ENCODE data around the gene BCL2L11.

Gene BCL2L11

GRCh38 chr2:111191877-111192276 lies 71.2 kb downstream of the BCL2L11 start:
- DNase-seq (ENCODE audit: low spot score) = no peak

GRCh38 chr2:111192776-111193368 lies 72.2 kb downstream of the BCL2L11 start:
- DNase-seq (ENCODE audit: low spot score) = no peak

- peak; percentile 82 for DNase-seq (ENCODE audit: low spot score)
These were observed 74.3 kb downstream of the BCL2L11 start for GRCh38 chr2:111194835-111195621.

DNA sequence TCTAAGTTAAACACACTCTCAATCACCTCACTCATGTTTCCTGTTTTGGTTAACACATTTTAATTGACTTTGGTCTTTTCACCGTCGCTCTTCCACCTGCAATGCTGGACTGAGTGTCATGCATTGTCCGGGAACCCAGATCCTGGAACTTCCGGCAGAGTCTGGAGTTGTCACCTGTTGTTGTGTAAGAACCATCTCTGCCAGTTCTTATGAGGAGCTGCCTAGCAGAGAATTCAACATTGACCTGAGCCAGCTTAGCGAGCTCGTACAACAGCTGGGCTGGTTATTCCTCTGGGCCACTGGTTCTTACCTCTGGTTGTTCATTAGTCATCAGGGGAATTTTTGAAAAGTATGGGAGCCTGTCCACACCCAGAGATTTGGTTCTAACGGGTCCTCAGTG lies 75.7 kb downstream of the BCL2L11 start:
- DNase-seq (ENCODE audit: low spot score) = no peak

DNA sequence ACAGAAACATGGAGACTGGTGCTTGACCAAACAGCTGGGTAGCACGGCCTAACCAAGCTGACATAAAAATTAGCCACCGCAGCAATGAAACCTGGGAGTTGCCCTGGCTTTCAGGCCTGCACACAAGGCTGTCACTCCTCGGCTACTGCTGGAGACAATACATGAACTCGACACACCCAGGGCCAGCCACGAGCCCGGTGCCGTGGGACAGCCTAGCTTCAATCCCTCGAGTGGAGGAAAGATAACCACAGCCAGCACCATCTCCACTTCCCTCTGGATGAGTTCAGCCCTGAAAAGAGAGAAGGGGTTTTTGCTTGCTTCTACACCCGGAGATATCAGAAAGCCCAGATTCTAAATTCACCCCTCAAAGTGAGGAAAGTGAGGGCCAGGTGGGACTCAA lies 78.0 kb downstream of the BCL2L11 start:
- no peak for DNase-seq (ENCODE audit: low spot score)

- no peak for DNase-seq (ENCODE audit: low spot score)
These were observed 79.1 kb downstream of the BCL2L11 start for GRCh38 chr2:111199840-111200239.

DNA sequence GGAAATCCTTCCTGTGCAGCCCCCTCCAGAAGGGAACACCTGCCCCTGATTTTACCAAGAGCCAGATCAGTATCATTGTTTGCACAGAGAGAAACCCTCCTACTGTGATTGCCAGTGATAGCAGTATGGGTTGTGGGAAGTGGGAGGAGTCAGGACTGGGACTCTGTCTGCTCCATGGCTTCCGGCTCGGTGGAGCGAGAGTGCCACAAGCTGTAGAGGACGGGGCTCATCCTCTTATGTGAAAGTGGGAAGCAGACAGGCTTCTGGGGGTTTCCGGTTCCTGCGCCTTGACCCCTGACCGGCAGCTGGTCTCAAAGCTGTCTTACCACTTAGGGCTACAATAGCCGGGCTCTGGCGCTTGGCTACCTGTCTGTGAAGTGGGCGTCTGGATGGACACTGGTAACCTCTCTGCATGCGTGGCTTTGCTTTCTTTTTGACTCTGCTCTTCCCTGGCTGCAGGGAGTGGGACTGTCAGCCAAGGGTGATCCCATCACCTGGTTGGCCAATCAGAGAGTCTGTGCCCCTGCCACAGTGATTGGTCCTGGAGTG lies 79.7 kb downstream of the BCL2L11 start:
- DNase-seq (ENCODE audit: low spot score) = no peak

- no peak for DNase-seq (ENCODE audit: low spot score)
These were observed 80.5 kb downstream of the BCL2L11 start for GRCh38 chr2:111201214-111201613.

- DNase-seq (ENCODE audit: low spot score) = no peak
These were observed 81.7 kb downstream of the BCL2L11 start for GRCh38 chr2:111202266-111203040.

DNA sequence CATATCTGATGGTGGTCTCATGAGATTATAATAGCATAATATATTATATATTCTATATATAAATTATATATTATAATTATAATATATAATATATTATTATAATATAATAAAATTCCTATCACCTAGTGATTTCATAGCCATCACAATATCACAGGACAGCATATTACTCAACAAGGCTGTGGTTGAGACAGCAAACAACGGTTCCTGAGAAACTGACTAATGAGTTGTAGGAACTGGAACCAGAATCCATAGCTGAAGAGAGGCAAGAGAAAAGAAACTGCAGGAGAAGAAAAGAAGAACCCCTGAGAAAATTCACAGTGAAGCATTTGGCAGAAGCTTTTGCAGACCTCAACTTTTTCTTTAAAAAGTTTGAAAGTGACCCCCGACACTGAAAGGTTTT lies 84.0 kb downstream of the BCL2L11 start:
- no peak for DNase-seq (ENCODE audit: low spot score)

DNA sequence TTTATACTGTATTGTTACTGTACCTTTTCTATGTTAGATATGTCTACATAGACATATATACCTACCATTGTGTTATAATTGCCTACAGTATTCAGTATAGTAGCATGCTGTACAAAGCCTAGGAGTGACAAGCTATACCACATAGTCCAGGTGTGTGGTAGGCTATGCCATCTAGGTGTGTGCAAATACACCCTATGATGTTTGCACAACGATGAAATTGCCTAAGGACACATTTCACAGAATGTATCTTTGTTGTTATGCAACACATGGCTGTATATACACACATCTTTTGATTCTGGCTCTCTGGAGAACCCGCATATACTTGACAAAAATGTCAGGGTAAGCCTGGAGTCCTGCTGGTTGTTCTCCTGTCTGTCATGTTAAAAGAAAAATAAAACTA lies 85.1 kb downstream of the BCL2L11 start:
- no peak for DNase-seq (ENCODE audit: low spot score)

GRCh38 chr2:111207851-111208250 lies 87.1 kb downstream of the BCL2L11 start:
- DNase-seq (ENCODE audit: low spot score) = no peak

DNA sequence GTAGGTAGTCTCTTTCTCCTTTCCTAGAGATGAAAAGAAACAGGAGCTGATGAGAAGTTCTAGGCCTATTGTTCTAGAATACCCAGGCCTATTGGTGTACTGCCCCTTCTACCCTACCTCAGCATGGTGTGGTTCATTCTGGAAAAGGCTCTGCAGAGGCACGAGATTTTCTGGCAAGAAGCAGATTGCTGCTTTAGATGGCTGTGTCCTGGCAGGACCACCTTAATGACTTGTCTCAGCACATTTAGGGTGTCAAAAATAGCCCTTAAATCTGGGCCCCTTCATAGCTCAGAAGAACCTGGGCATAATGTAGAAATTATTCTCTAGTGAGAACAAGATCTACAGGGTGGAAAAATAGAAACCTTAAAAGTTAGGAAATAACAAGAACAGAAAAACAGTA lies 87.9 kb downstream of the BCL2L11 start:
- DNase-seq (ENCODE audit: low spot score) = no peak

DNA sequence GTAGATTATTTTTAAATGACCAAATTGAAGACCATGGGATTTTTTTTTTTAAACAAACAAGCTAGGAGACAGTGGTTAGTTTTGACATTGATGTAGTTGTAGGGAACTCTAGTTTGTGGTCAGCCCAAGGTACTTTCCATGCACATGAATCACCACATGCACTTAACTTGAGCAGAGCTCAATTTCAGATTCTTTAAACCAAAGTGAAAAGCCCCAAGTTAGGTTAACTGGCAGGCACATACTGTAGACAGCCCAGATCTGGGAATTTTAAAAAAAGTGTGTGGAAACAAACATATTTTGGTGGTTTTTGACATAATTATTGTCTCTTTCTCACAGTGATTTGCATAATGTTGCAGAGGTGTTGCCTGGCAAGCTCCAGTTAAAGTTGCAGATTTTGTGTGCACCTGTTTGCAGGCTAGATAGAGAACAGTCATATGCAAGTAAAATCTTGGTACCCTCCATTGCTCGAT lies 88.4 kb downstream of the BCL2L11 start:
- DNase-seq (ENCODE audit: low spot score) = peak; percentile 40

DNA sequence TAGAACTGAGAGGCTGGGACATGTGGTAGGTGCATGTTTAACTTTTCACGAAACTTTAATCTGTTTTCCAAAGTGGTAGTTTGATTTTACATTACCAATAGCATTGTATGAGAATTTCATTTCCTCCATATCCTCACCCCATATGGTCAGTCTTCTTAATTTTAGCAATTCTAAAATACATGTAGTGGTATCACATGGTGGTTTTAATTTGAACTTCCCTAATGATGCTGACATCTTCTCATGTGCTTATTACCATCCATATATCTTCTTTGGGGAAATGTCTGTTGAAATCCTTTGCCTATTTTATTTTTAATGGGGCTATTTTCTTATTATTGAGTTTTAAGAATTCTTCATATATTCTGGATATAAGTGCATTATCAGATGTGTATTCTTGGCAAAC lies 89.3 kb downstream of the BCL2L11 start:
- DNase-seq (ENCODE audit: low spot score) = no peak

GRCh38 chr2:111213877-111214276 lies 93.2 kb downstream of the BCL2L11 start:
- DNase-seq (ENCODE audit: low spot score) = no peak

DNA sequence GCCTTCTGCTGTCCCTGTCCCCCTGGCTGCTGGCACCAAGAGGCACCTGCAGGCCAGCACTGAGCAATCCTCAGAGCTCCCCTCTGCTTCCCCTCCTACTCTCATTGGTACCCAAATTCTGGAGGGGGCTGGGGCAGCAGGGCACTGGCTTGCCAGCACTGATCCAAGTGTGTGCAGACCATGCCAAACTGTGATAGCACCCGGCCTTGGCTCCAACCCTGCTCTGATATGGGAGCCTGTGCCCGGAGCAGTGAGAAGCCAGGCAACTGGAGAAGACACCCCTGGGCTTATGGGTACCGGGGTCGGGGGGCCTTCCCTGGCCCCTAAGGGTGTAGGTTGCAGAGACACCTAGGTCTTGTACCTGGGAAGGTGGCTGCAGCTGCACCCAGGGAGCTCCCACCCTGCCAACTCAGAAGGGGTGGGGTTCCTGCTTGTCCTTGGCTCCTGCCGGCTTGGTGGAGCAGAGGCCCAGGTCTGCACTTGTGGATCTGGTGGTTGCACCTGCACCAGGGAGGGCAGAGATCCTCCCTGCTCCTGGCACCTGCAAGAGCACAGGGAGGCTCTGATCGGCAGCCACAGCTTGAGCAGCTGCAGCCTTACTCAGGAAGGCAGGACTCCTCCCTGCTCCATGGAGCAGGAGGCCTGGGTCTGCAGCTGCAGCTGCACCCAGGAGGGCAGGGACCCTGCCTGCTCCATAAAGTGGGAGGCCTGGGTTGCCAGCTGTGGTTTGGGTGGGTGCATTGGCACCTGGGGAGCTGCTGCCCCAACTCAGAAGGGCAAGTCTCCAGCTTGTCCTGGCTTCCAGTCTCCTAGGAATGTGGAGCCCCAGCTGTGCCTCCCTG lies 96.3 kb downstream of the BCL2L11 start:
- no peak for DNase-seq (ENCODE audit: low spot score)
